PC-3 (cell line): ENCODE measurements around the gene SAMD14.

Experiments used
- CTCF ChIP-seq: fragments of 300-600 bp; sonication (generic); conservative IDR thresholded peaks from 2 replicates; pipeline ENCODE4 v1.5.1; 2017; ENCODE audit warnings: antibody characterized with exemption, low read depth, mild to moderate bottlenecking, low read length
- EZH2 ChIP-seq: fragments of 300-600 bp; sonication (generic); IDR thresholded peaks from one replicate; pipeline ENCODE4 v1.6.1; 2017; ENCODE audit warnings: antibody characterized with exemption, mild to moderate bottlenecking, low read length; ENCODE audit not compliant: unreplicated experiment

GRCh38 chr17:50136096-50136687 lies 6.2 kb upstream of the SAMD14 start:
- no peak for TF ChIP-seq CTCF
- no peak for TF ChIP-seq EZH2
